ENCODE data around the gene CCDC197.

The CCDC197 gene

DNA sequence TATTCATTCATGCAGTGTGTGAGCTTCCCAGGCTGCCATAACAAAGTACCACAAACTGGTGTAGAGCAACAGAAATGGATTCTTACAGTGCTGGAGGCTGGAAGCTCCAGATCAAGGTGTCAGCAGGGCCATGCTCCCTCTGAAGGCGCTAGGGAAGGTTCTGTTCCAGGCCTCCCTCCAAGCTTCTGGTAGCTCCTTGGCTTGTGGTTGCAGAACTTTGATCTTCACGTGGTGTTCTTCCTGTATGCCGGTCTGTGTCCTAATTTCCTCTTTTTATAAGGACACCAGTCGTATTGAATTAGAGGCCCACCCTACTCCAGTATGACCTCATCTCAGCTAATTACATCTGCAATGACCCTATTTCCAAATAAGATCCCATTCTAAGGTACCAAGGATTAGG, 32.2 kb downstream of the CCDC197 start:
- no peak for DNase-seq (ENCODE audit: low read depth)
- no peak overlapping the region for H3K4me3 ChIP-seq (ENCODE audit: low read depth, low read length)
- no peak for TF ChIP-seq CTCF (IDR thresholded peaks at IDR 0.05; ENCODE audit: low read depth, low read length, missing control alignments)

GRCh38 chr14:94029671-94030203, 32.6 kb downstream of the CCDC197 start:
- DNase-seq (ENCODE audit: low read depth): no peak
- H3K4me3 ChIP-seq (ENCODE audit: low read depth, low read length): no peak overlapping the region
- TF ChIP-seq CTCF (IDR thresholded peaks at IDR 0.05; ENCODE audit: low read depth, low read length, missing control alignments): no peak

GRCh38 chr14:94030571-94030970, 33.5 kb downstream of the CCDC197 start:
- DNase-seq (ENCODE audit: low read depth): no peak
- no peak overlapping the region for H3K4me3 ChIP-seq (ENCODE audit: low read depth, low read length)
- TF ChIP-seq CTCF (IDR thresholded peaks at IDR 0.05; ENCODE audit: low read depth, low read length, missing control alignments): no peak

DNA sequence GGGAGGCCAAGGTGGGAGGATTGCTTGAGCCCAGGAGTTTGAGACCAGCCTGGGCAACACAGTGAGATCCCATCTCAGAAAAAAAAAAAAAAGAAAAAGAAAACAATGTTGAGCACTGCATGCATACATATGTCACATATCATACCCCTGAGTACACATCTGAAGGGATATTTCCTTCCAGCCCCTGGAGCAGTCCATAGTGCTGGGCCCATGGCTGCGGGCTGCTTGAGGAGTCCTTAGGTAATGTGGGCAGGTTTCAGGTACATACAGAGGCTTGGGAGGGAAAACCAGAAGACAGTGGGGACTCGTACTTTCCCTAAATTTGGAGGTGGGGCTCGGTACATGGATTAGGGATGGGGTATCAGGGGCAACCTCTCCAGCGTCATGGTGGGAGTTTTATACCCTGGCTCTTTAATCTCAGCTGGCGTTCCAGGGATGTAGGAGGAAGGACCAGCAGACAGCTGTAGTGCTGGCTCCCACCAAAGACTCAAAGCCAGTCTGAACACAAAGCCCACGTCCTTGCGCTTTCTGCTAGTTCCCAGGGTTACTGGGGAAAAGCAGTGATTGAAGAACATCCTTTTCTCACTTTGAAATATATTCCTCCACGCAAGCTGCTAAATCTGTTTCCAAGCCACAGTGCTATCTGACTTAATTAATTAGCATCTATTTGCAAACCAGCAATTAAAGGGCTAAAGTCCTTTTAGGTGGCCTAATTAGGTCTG, 34.2 kb downstream of the CCDC197 start:
- no peak for DNase-seq (ENCODE audit: low read depth)
- H3K4me3 ChIP-seq (ENCODE audit: low read depth, low read length): no peak overlapping the region
- TF ChIP-seq CTCF (IDR thresholded peaks at IDR 0.05; ENCODE audit: low read depth, low read length, missing control alignments): no peak

DNA sequence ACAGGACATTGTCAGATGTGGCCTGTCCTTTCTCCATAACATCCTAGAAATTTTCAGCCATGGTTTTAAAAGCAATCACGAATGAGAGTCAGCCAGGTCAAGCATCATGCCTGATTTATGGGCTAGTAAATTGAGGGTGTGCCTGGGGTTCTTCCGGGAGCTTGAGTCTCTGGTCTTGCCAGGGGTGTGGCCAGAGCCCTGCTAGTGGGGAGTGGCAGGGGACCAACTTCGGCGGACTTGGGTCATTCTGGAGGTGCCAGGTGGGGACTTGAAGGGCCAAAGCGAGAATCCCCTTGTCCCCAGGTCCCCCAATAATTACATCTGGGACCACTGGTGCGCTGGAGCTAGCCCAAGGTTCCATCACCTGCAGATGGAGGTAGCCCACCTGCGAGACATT, 34.8 kb downstream of the CCDC197 start:
- no peak for DNase-seq (ENCODE audit: low read depth)
- H3K4me3 ChIP-seq (ENCODE audit: low read depth, low read length): no peak overlapping the region
- TF ChIP-seq CTCF (IDR thresholded peaks at IDR 0.05; ENCODE audit: low read depth, low read length, missing control alignments): no peak

DNA sequence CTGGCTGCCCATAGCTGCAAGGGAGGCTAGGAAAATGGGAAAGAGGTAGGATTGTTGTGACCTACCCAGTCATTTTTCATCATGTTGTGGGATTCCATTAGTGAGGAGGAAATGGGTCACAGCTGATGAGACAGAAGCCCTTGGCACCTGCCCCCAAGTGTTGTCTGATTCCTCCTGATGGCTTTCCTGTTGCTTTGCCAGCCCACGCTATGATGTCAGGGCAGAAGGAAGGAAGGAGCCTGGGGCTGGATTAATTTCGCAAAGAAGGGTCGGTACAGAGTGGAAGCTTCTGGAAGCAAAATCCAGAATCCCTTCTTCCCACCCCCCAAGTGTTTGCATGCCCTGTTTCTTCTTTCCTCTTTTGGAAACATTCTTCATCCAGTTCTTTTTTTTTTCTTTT, 37.8 kb downstream of the CCDC197 start:
- H3K4me3 ChIP-seq (ENCODE audit: low read depth, low read length): no peak overlapping the region
- DNase-seq (ENCODE audit: low read depth): no peak
- no peak for TF ChIP-seq CTCF (IDR thresholded peaks at IDR 0.05; ENCODE audit: low read depth, low read length, missing control alignments)
